ENCODE data around the gene SDK1.

Gene SDK1

GRCh38 chr7:4003503-4003902, 702.5 kb downstream of the SDK1 start:
- no peak overlapping the region for H3K4me3 ChIP-seq (ENCODE audit: low read depth, low read length)
- DNase-seq (ENCODE audit: low read depth) = no peak
- TF ChIP-seq CTCF (IDR thresholded peaks at IDR 0.05; ENCODE audit: control insufficient read depth, extremely low read depth, insufficient read depth) = no peak

- DNase-seq (ENCODE audit: low read depth) = peak; percentile 35
- H3K4me3 ChIP-seq (ENCODE audit: low read depth, low read length) = no peak overlapping the region
These were observed 705.6 kb downstream of the SDK1 start for GRCh38 chr7:4006687-4007086.

GRCh38 chr7:4009211-4010060, 708.4 kb downstream of the SDK1 start:
- TF ChIP-seq CTCF (IDR thresholded peaks at IDR 0.05; ENCODE audit: control insufficient read depth, extremely low read depth, insufficient read depth) = no peak
- no peak for DNase-seq (ENCODE audit: low read depth)
- H3K4me3 ChIP-seq (ENCODE audit: low read depth, low read length) = no peak overlapping the region

More at GRCh38 chr7:4006687-4007086, 705.6 kb downstream of the SDK1 start:
- no peak for TF ChIP-seq CTCF (IDR thresholded peaks at IDR 0.05; ENCODE audit: control insufficient read depth, extremely low read depth, insufficient read depth)

- no peak overlapping the region for H3K4me3 ChIP-seq (ENCODE audit: low read depth, low read length)
- TF ChIP-seq CTCF (IDR thresholded peaks at IDR 0.05; ENCODE audit: control insufficient read depth, extremely low read depth, insufficient read depth) = no peak
- no peak for DNase-seq (ENCODE audit: low read depth)
These were observed 709.1 kb downstream of the SDK1 start for GRCh38 chr7:4010061-4010605.

GRCh38 chr7:4010923-4011656, 710.0 kb downstream of the SDK1 start:
- no peak for DNase-seq (ENCODE audit: low read depth)
- no peak overlapping the region for H3K4me3 ChIP-seq (ENCODE audit: low read depth, low read length)
- no peak for TF ChIP-seq CTCF (IDR thresholded peaks at IDR 0.05; ENCODE audit: control insufficient read depth, extremely low read depth, insufficient read depth)

- TF ChIP-seq CTCF (IDR thresholded peaks at IDR 0.05; ENCODE audit: control insufficient read depth, extremely low read depth, insufficient read depth) = no peak
- no peak for DNase-seq (ENCODE audit: low read depth)
- no peak overlapping the region for H3K4me3 ChIP-seq (ENCODE audit: low read depth, low read length)
These were observed 712.7 kb downstream of the SDK1 start for GRCh38 chr7:4013793-4014192.
